Measurements from ENCODE around the gene NEK8. TPM values are rescaled to one million over a fixed set of nuclear protein-coding genes. Genes with fewer than 3 reads are reported as not detected.

Gene NEK8
- total RNA-seq: 2.1 and 2.3 TPM in 2 replicates

DNA sequence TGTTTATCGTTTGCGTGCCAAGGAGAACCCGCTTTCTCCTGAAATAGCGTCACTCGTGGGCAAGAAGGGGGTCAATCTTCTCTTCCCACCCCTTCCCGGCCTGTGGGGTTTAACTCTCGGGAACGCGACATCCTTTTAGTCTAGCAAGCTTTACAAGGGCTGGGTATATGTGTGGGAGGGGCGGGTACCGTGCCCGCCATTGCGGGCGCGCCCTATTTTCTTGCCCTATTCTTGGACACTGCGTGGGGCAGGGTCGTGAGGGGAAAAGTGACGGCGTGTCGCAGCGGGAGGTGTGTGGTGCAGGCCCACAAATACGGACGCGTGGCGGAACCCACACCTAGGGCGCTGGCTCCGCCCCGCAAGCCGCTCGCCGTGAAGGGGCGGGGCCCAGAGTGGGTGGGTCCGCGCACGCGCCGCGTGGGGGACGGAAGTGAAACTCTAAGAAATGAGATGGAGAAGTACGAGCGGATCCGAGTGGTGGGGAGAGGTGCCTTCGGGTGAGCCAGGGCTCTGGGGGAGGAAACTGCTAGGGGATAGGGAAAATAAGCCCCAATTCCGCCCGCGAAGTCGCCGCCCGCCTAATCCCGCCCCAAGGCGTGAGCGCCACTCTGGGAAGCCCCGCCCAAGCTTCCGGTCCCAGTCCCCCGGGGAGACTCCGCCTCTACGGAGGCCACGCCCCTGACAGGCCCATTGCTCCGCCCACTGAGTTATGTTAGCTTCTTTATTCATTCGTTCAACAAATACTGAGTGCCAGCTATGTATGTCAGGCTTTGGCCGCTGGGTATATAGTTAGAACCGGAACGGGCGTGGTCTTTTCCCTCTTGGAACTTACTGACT is at the start of gene NEK8:
NEK8 (plus strand) TSS at position 425 of the 837 bp plus-strand sequence; CDS start at position 451, 26 bp downstream.

GRCh38 chr17:28711723-28712031 is 16.9 kb upstream of the NEK8 start, which contains the start of gene PROCA1:
TSS of gene PROCA1 (minus strand) at chr17:28711888. CDS start at chr17:28711660, 228 bp downstream.

GRCh38 chr17:28717578-28718332 is 10.8 kb upstream of the NEK8 start, which contains the start of gene RAB34:
TSS of gene RAB34 (minus strand) at chr17:28717868. CDS start at chr17:28717266, 602 bp downstream.

DNA sequence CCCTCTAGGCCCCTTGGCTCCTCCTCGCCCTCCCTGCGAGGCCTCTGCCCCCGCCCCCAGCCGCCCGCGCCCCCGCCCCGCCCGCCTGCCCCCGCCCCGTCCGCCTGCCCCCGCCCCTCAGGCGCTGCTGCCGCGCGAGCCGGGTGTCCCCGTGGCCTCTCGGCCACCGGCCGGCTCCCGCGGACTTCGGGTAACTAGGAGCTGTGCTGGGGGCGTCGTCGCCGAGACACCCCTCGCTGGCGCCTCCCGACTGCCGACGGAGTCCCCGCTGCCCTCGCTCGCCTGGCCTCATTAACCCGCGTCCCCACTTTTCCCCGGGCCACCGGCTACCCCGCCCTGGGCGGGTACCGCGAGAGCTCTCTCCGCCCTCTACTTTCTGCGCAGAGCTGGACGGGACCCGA is 2.4 kb upstream of the NEK8 start, which contains the start of gene TLCD1:
TLCD1 (minus strand) TSS at position 8 of the 401 bp plus-strand sequence. CDS start 136 bp downstream, outside the sequence.

GRCh38 chr17:28743243-28744103 is 14.9 kb downstream of the NEK8 start, which contains the start of gene TRAF4:
TSS of gene TRAF4 (plus strand) at chr17:28744011. CDS start at chr17:28744113, 102 bp downstream.

Other genes with a start within 250 kb of the NEK8 start
- gene FOXN1, start 222.4 kb upstream of the NEK8 start, total RNA-seq: not detected in 2 replicates
- 20.3 and 36.6 TPM in 2 replicates for gene UNC119, start 176.2 kb upstream of the NEK8 start, total RNA-seq
- gene PIGS, start 157.3 kb upstream of the NEK8 start, total RNA-seq: 55.8 and 71.6 TPM in 2 replicates
- gene ALDOC, start 151.9 kb upstream of the NEK8 start, total RNA-seq: 46.6 and 129 TPM in 2 replicates
- gene SPAG5, start 129.8 kb upstream of the NEK8 start, total RNA-seq: 6.5 and 67.5 TPM in 2 replicates
- gene RSKR, start 114.6 kb upstream of the NEK8 start, total RNA-seq: 3.3 and 5.6 TPM in 2 replicates
- gene BLTP2, start 83.6 kb upstream of the NEK8 start, total RNA-seq: 162 and 207 TPM in 2 replicates
- 77.2 and 85.3 TPM in 2 replicates for gene SDF2, start 66.9 kb upstream of the NEK8 start, total RNA-seq
- gene SUPT6H, start 66.6 kb upstream of the NEK8 start, total RNA-seq: 36.4 and 50.2 TPM in 2 replicates
- 1.1 and 1.3 TPM in 2 replicates for gene PROCA1, start 16.9 kb upstream of the NEK8 start, total RNA-seq
- gene RAB34, start 10.9 kb upstream of the NEK8 start, total RNA-seq: 154 and 167 TPM in 2 replicates
- 436 and 732 TPM in 2 replicates for gene RPL23A, start 8.8 kb upstream of the NEK8 start, total RNA-seq
- 3.9 and 8.8 TPM in 2 replicates for gene TLCD1, start 2.6 kb upstream of the NEK8 start, total RNA-seq
- 18.0 and 38.9 TPM in 2 replicates for gene TRAF4, start 15.2 kb downstream of the NEK8 start, total RNA-seq
- 3.4 and 3.8 TPM in 2 replicates for gene FAM222B, start 114.0 kb downstream of the NEK8 start, total RNA-seq
- 24.0 and 42.2 TPM in 2 replicates for gene ERAL1, start 126.2 kb downstream of the NEK8 start, total RNA-seq
- 30.4 and 55.6 TPM in 2 replicates for gene FLOT2, start 168.9 kb downstream of the NEK8 start, total RNA-seq
- gene DHRS13, start 174.3 kb downstream of the NEK8 start, total RNA-seq: 4.6 and 16.9 TPM in 2 replicates
- gene PHF12, start 222.7 kb downstream of the NEK8 start, total RNA-seq: 10.5 and 13.0 TPM in 2 replicates